Measurements from ENCODE around the gene RD3L. TPM values are rescaled to one million over a fixed set of nuclear protein-coding genes. Genes with fewer than 3 reads are reported as not detected.

RD3L gene
- total RNA-seq, 1 donor from 2014 or later, result not detected

DNA sequence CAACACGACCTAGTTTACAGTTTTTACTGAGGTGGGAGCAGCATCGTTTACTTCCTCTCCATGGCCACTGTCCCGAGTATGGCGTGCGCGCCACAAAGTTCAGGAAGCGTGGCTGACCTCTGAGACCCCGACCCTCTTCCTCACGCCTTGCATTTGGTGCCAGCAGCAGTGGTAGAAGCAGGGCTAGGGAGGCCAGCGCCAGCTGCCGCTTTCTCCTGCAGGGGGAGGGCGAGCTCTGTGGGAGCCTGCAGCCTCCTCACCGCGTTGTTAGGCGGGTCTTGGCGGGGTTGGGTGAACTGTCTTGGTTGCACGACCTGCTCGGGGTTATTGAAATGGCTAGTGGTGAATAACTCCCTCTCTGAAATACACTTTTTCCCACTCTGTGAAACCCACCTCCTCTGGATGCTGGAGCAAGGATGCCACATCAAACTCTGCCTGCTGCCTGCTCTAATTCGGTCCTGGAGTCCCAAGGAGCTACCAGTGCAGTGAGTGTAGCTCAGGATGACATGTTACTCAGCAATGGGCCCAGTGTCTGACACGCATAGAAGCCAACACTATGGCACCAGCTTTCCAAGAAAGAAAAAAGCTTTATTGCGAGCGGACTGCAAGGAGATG is 36.4 kb downstream of the RD3L start:
- no peak for DNase-seq (ENCODE audit: low read depth)
- TF ChIP-seq, protein P1, sequence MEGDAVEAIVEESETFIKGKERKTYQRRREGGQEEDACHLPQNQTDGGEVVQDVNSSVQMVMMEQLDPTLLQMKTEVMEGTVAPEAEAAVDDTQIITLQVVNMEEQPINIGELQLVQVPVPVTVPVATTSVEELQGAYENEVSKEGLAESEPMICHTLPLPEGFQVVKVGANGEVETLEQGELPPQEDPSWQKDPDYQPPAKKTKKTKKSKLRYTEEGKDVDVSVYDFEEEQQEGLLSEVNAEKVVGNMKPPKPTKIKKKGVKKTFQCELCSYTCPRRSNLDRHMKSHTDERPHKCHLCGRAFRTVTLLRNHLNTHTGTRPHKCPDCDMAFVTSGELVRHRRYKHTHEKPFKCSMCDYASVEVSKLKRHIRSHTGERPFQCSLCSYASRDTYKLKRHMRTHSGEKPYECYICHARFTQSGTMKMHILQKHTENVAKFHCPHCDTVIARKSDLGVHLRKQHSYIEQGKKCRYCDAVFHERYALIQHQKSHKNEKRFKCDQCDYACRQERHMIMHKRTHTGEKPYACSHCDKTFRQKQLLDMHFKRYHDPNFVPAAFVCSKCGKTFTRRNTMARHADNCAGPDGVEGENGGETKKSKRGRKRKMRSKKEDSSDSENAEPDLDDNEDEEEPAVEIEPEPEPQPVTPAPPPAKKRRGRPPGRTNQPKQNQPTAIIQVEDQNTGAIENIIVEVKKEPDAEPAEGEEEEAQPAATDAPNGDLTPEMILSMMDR (conservative IDR thresholded peaks at IDR 0.05; ENCODE audit: low read depth, low read length), result no peak
- H3K4me3 ChIP-seq (ENCODE audit: low read depth, low read length), result no peak overlapping the region

DNA sequence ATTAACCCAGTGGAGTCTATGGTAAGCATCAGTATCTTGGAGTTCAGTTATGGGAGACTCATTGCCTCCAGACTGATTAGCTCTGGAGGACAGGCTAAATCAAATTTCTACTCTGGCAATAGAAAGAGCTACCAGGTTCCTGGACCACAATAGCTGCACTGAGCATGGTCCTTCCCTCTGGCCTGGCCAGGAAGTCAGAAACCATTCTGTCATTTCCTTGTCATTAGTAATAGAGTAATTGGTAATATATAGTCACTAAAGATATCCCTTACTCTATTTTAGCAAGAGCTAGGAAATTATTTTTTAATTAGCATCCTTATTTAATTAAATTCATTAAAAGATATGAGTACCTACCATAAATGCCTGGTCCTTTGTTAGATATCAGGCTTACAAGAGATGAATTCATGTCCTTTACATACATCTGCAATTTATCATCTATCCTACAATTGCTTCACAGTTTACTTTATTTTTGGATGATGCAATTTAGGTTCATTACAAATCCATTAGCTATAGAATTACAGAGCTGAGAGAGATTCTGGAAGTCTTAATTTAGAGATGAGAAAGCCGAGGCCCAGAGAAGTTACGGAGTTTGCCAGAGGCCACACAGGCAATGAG is 37.7 kb downstream of the RD3L start:
- DNase-seq (ENCODE audit: low read depth), result no peak
- TF ChIP-seq, protein P1 (conservative IDR thresholded peaks at IDR 0.05; ENCODE audit: low read depth, low read length), result no peak
- no peak overlapping the region for H3K4me3 ChIP-seq (ENCODE audit: low read depth, low read length)

DNA sequence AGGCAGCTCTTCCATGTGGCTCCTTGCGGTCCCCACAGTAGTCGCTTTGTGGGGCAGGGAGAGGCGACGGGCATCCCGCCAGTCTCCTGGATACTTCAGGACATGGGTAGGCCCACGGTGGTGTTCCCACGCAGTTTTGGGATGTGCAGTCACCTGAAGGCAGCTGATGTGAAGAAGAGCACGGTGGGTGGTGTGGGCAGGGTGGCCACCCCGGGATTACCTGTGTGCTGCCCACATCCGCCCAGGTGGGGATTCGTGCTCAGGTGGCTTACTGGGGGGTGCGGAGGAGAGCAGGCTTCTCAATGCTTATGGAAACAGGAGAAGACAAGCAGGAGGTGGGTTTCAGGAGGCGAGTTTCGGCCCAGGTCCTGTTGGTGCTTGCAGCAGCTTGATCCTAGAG is 42.5 kb downstream of the RD3L start:
- TF ChIP-seq, protein P1 (conservative IDR thresholded peaks at IDR 0.05; ENCODE audit: low read depth, low read length), result no peak
- no peak for DNase-seq (ENCODE audit: low read depth)
- H3K4me3 ChIP-seq (ENCODE audit: low read depth, low read length), result no peak overlapping the region

DNA sequence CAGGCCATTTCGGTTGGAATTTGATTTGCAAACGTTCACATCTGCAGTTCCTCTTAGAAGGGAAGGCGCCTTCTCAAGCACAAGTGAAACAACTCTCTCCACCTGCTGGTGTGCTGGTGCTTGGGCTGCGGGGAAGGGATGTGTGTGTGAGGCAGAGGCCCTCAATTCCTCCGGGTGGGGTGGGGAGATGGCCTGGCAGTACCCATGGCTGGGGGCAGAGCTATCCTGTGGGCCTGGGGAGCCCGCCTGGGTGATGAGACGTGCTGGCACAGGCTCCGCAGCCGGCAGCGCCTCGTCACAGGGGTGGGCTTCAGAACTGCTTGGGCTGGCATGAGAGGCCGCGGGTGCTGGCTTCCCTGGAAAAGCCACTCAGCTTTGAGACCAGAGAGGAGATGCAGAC is 43.0 kb downstream of the RD3L start:
- TF ChIP-seq, protein P1 (conservative IDR thresholded peaks at IDR 0.05; ENCODE audit: low read depth, low read length), result no peak
- no peak for DNase-seq (ENCODE audit: low read depth)
- no peak overlapping the region for H3K4me3 ChIP-seq (ENCODE audit: low read depth, low read length)

DNA sequence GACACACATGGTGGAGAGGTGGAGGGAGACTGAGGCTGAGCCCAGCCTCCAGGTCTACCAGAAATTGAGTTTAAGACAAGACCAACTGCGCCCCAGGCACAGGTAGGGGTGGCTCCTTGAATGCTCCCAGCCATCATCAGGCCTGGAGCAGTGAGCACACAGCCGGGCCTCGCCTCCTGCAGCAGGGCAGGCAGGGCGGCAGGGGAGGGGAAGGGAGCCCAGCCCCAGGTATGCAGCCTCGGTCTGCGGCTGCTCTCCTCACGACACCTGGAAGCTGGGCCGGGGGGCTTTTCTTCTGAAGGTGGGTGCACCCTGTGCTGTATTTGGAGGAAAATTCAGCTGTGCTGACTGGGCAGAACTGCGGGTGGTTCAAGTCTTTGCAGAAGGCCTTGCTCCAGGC is 43.6 kb downstream of the RD3L start:
- H3K4me3 ChIP-seq (ENCODE audit: low read depth, low read length), result no peak overlapping the region
- no peak for DNase-seq (ENCODE audit: low read depth)
- TF ChIP-seq, protein P1 (conservative IDR thresholded peaks at IDR 0.05; ENCODE audit: low read depth, low read length), result no peak

DNA sequence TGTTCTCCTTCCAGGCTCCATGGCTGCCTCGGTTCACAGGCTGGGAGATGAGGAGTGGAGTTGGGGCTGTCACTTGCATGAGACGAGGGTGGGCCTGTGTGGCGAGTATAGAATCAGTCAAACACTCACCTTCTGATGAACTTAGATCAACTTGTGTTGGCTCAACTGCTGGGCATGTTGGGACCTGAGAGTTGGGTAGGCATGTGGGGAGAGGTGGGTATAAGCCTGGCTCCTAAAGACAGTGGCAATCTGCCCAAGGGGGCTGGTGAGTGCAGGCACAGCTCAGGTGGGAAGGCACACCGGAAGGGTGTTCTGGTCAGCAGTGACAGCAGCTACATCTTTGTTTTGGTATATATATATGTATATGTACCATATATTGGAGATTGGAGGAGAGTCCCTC is 44.1 kb downstream of the RD3L start:
- no peak overlapping the region for H3K4me3 ChIP-seq (ENCODE audit: low read depth, low read length)
- no peak for DNase-seq (ENCODE audit: low read depth)
- TF ChIP-seq, protein P1 (conservative IDR thresholded peaks at IDR 0.05; ENCODE audit: low read depth, low read length), result no peak

All from epithelial cell of proximal tubule (primary cell).